Breast epithelium (tissue), 3 donors: Measurements from ENCODE around the gene ITPR1.

Source experiments
- CTCF ChIP-seq, 3 donors: fragments of 450-650 bp; IDR thresholded peaks; one replicate each; pipeline ENCODE4 v1.5.1; 2016 to 2017; ENCODE audit warnings: antibody characterized with exemption in 3 of 3, mild to moderate bottlenecking in 3 of 3, moderate library complexity in 3 of 3
- POLR2A ChIP-seq: fragments of 450-650 bp; IDR thresholded peaks from one replicate; pipeline ENCODE4 v1.6.1; 2016; ENCODE audit warnings: antibody characterized with exemption, mild to moderate bottlenecking, moderate library complexity

- no peak for TF ChIP-seq CTCF (IDR thresholded peaks at IDR 0.05)
- TF ChIP-seq POLR2A, result no peak
Observed at GRCh38 chr3:4704552-4704951, 211.4 kb downstream of the ITPR1 start.
